GM12878 (cell line): ENCODE results near the gene PALMD. TPM values are rescaled to one million over a fixed set of nuclear protein-coding genes. Genes with fewer than 3 reads are reported as not detected.

Source experiments
- ATAC-seq: fragments of 200-7000 bp; cut with Tn5 transposase; 3 replicates; pipeline ENCODE4 v1.9.1; 2020; ENCODE audit warnings: mild to moderate bottlenecking, moderate library complexity
- BruUV-seq: library from RNA; stranded (reverse); fragments of 400-500 nt; replicated peaks from 2 replicates; lab custom pipeline; 2021; lab: Mats Ljungman, UMichigan
- CTCF ChIA-PET: fragments of 300-600 bp; sonication (Branson Sonifier 250); formaldehyde crosslinking; extraction: SDS; loops from one replicate; lab custom pipeline; 2021; ENCODE audit warnings: inconsistent platforms; lab: Yijun Ruan, JAX
- POLR2A ChIA-PET: fragments of 350-600 bp; formaldehyde crosslinking; extraction: SDS; loops from one replicate; lab custom pipeline; 2021; ENCODE audit warnings: inconsistent platforms; lab: Charles Lee
- RAD21 ChIA-PET: fragments of 300-600 bp; sonication (Branson Sonifier 250); formaldehyde crosslinking; loops from one replicate; lab custom pipeline; 2023; ENCODE audit warnings: antibody characterized with exemption; ENCODE audit not compliant: unreplicated experiment; lab: Charles Lee
- SMC1A ChIA-PET: fragments of 300-600 bp; sonication (Branson Sonifier 250); formaldehyde crosslinking; loops from one replicate; lab custom pipeline; 2023; ENCODE audit not compliant: unreplicated experiment, uncharacterized antibody; lab: Charles Lee
- DNase-seq: peaks from one replicate; pipeline ENCODE4 v3.0.0-alpha.2; 2011; ENCODE audit warnings: low read depth, low spot score
- FAIRE-seq: peaks from 3 replicates; lab custom pipeline; 2011; peaks lifted over from hg19 to GRCh38; lab: Jason Lieb, UNC
- H2AFZ ChIP-seq: 2 replicates; pipeline ENCODE4 v1.6.0; 2011; ENCODE audit warnings: low read depth, low read length, control low read depth; ENCODE audit not compliant: control insufficient read depth
- H3K27ac ChIP-seq: 2 replicates; pipeline ENCODE4 v1.5.1; 2011; ENCODE audit warnings: control low read depth; ENCODE audit not compliant: control insufficient read depth, insufficient read depth
- H3K27me3 ChIP-seq, 2 experiments: replicated peaks in 1 of 2; 2 replicates each; pipeline versions ENCODE4 v1.6.0 to v1.6.1; 2011; ENCODE audit warnings: low read length in 1 of 2; ENCODE audit not compliant: control insufficient read depth in 2 of 2, insufficient read depth in 2 of 2
- H3K36me3 ChIP-seq, 2 experiments: 2 replicates each; pipeline ENCODE4 v1.5.1; 2011; ENCODE audit warnings: low read length in 1 of 2; ENCODE audit not compliant: control insufficient read depth in 2 of 2, insufficient read depth in 2 of 2
- H3K4me1 ChIP-seq: 2 replicates; pipeline ENCODE4 v1.6.1; 2011; ENCODE audit warnings: mild to moderate bottlenecking, low read length, moderate library complexity, mixed read lengths; ENCODE audit not compliant: control insufficient read depth, insufficient read depth
- H3K4me2 ChIP-seq: 2 replicates; pipeline ENCODE4 v1.6.0; 2011; ENCODE audit warnings: control low read depth; ENCODE audit not compliant: control insufficient read depth, insufficient read depth
- H3K4me3 ChIP-seq: fragments of 200-600 bp; sonication (generic); 2 replicates; pipeline ENCODE4 v1.5.1; 2016
- H3K79me2 ChIP-seq: 2 replicates; pipeline ENCODE4 v1.6.0; 2011; ENCODE audit warnings: low read length; ENCODE audit not compliant: control insufficient read depth, insufficient read depth
- H3K9ac ChIP-seq: 2 replicates; pipeline ENCODE4 v1.8.0; 2011; ENCODE audit warnings: low read length, control low read depth, mixed read lengths; ENCODE audit not compliant: control insufficient read depth, insufficient read depth
- H3K9me3 ChIP-seq: replicated peaks from 3 replicates; pipeline ENCODE4 v1.5.1; 2011; ENCODE audit warnings: mild to moderate bottlenecking, low read length; ENCODE audit not compliant: control insufficient read depth, insufficient read depth
- H4K20me1 ChIP-seq: 2 replicates; pipeline ENCODE4 v1.6.0; 2011; ENCODE audit not compliant: control insufficient read depth, insufficient read depth
- EGR1 ChIP-seq, 2 experiments: IDR thresholded peaks; 1 replicate in 1 of 2; 2 replicates in 1 of 2; pipeline ENCODE4 v1.6.1; 2011 to 2012; ENCODE audit warnings: low read depth in 2 of 2, low read length in 2 of 2, borderline replicate concordance in 1 of 2, mild to moderate bottlenecking in 1 of 2, moderate library complexity in 1 of 2
- GATAD2B ChIP-seq: fragments of 450-650 bp; conservative IDR thresholded peaks from 2 replicates; pipeline ENCODE4 v1.6.1; 2017; ENCODE audit warnings: low read depth, mild to moderate bottlenecking, moderate library complexity
- HCFC1 ChIP-seq: fragments of 150-350 bp; IDR thresholded peaks from 2 replicates; pipeline ENCODE4 v1.6.1; 2014; ENCODE audit warnings: low read length
- IRF4 ChIP-seq: IDR thresholded peaks from 2 replicates; pipeline ENCODE4 v1.6.1; 2011; ENCODE audit warnings: low read depth, low read length
- KDM1A ChIP-seq: fragments of 200-600 bp; sonication (generic); IDR thresholded peaks from 2 replicates; pipeline ENCODE4 v1.6.1; 2016; ENCODE audit warnings: borderline replicate concordance
- KLF5 ChIP-seq: fragments of 450-650 bp; IDR thresholded peaks from 2 replicates; pipeline ENCODE4 v1.6.1; 2014; ENCODE audit warnings: mild to moderate bottlenecking; ENCODE audit not compliant: partially characterized antibody
- NFYA ChIP-seq: IDR thresholded peaks from 2 replicates; pipeline ENCODE4 v1.6.1; 2011; ENCODE audit warnings: low read depth, mild to moderate bottlenecking, low read length, improper control_type of control experiment, borderline replicate concordance
- NFYB ChIP-seq: IDR thresholded peaks from 2 replicates; pipeline ENCODE4 v1.6.1; 2011; ENCODE audit warnings: low read depth, mild to moderate bottlenecking, low read length, improper control_type of control experiment, moderate library complexity; ENCODE audit not compliant: insufficient read depth
- POLR2AphosphoS2 ChIP-seq: IDR thresholded peaks from 2 replicates; pipeline ENCODE4 v1.6.1; 2011; ENCODE audit warnings: low read depth, mild to moderate bottlenecking, low read length, improper control_type of control experiment, moderate library complexity
- POLR2AphosphoS5 ChIP-seq: IDR thresholded peaks from 2 replicates; pipeline ENCODE4 v1.6.1; 2011; ENCODE audit warnings: mild to moderate bottlenecking, low read length, inconsistent platforms
- SKIL ChIP-seq: fragments of 450-650 bp; IDR thresholded peaks from 2 replicates; pipeline ENCODE4 v1.6.1; 2017; ENCODE audit warnings: mild to moderate bottlenecking, low read depth, inconsistent platforms; ENCODE audit not compliant: poor library complexity, severe bottlenecking
- SPI1 ChIP-seq: IDR thresholded peaks from 2 replicates; pipeline ENCODE4 v1.6.1; 2011; ENCODE audit warnings: low read depth, mild to moderate bottlenecking, low read length, moderate library complexity, borderline replicate concordance; ENCODE audit not compliant: insufficient read depth
- WRNIP1 ChIP-seq: IDR thresholded peaks from 2 replicates; pipeline ENCODE4 v1.6.1; 2011; ENCODE audit warnings: low read depth, low read length, improper control_type of control experiment, borderline replicate concordance
- YY1 ChIP-seq: IDR thresholded peaks from 2 replicates; pipeline ENCODE4 v1.6.1; 2011; ENCODE audit warnings: low read depth, mild to moderate bottlenecking, low read length
- ZBTB33 ChIP-seq: fragments of 450-650 bp; IDR thresholded peaks from 2 replicates; pipeline ENCODE4 v1.6.1; 2017; ENCODE audit warnings: mild to moderate bottlenecking
- ZBTB40 ChIP-seq: fragments of 450-650 bp; IDR thresholded peaks from 2 replicates; pipeline ENCODE4 v1.6.1; 2016; ENCODE audit warnings: mild to moderate bottlenecking, moderate library complexity, borderline replicate concordance
- ZNF207 ChIP-seq: fragments of 450-650 bp; IDR thresholded peaks from 2 replicates; pipeline ENCODE4 v1.6.1; 2014; ENCODE audit warnings: antibody characterized with exemption, mild to moderate bottlenecking, borderline replicate concordance
- WGBS: methylation state at CpG from one replicate; pipeline ENCODE4 v1.1.6; 2016; ENCODE audit warnings: low lambda C conversion rate; ENCODE audit not compliant: insufficient replicate concordance, insufficient coverage; ENCODE audit errors: missing lambda C conversion rate; 5-methylcytosine and 5-hydroxymethylcytosine counted together
- in situ Hi-C: fragments of 300-500 bp; cut with MboI; formaldehyde crosslinking; loops from 9 replicates; pipeline ENCODE4 v1.14.3; 2018; ENCODE audit warnings: mixed read lengths
- intact Hi-C: fragments of 100-400 bp; cut with micrococcal nuclease; formaldehyde crosslinking; loops from one replicate; pipeline ENCODE4 v1.14.2; 2022; ENCODE audit not compliant: unreplicated experiment
- polyA plus RNA-seq, 11 experiments: library from polyadenylated mRNA; depleted of rRNA in 4 of 11; unstranded in 6 of 11; stranded (reverse) in 5 of 11; fragments of >200 nt; fragmentation: Nextera tagmentation in 4 of 11; fragmentation: Illumina TruSeq in 1 of 11; extraction: Ambion mirVana in 4 of 11; extraction: Trizol in 1 of 11; gene quantifications; 1 replicate in 1 of 11; 2 replicates in 10 of 11; pipeline versions ENCODE4 v1.2.1 to v1.2.3, GENCODE V29; 2011 to 2016; ENCODE audit warnings: inconsistent platforms in 2 of 11, missing spikeins in 2 of 11, low read depth in 1 of 11
- total RNA-seq, 4 experiments: library from RNA; depleted of rRNA in 3 of 4; stranded (reverse); fragments of >200 nt in 3 of 4; fragmentation: Illumina TruSeq in 1 of 4; extraction: Trizol in 1 of 4; gene quantifications; 2 replicates each; pipeline versions ENCODE4 v1.2.1 to v1.2.3, GENCODE V29; 2013 to 2021

Gene PALMD
- total and polyA plus RNA-seq, 10 of the 15 experiments (the other 5 are each of a cell fraction or from before 2014, with no cell fraction given), result under 0.01 to 0.09 (median 0.04) TPM; not detected in 4

DNA sequence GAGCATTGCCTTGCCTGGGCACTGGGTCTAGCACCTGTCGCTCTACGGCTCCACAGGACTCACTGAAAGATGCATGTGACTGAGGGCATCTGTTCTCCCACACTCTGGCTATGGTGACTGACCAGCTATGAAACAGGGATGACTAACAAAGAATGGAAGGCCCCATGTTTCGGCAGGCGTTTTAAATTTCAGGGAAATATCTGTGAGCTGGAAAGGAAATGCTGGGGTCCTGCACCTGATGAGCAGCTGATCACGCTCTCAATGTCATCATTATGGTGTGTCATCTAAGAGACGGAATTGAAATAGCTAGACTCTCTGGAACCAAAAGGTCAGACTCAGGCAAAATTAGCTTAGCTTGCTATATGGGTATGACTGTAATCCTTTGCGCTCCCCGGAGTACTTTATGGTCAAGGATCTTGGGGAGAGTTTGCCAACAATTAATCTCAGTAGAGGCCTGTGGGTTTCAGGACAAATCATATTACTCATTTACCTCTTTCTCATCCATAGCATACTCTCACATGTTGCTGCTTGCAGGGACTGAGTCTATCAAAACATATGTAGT, 24.5 kb upstream of the PALMD start:
- Histone ChIP-seq H4K20me1 (no peaks in the 10 kb centered on the region), H3K4me2 (no peak overlapping the region), H2AFZ (no peak overlapping the region), H3K9ac (no peak overlapping the region), H3K79me2 (no peaks in the 10 kb centered on the region), H3K27me3 (no peaks in the 10 kb centered on the region), H3K36me3 (no peaks in the 10 kb centered on the region), H3K4me3 (no peak overlapping the region), H3K27ac (no peak overlapping the region), H3K4me1 (no peaks in the 10 kb centered on the region), H3K9me3 (no peaks in the 10 kb centered on the region)
- intact Hi-C loops (no loop called here), in situ Hi-C loops (no loop called here)
- BruUV-seq, result no TSS peak
- CTCF ChIA-PET, result no interaction called here
- RAD21 ChIA-PET, result no interaction called here
- WGBS, result 53% methylated on average over 8 of the region's 8 CpGs
- SMC1A ChIA-PET, result no interaction called here
- FAIRE-seq (no peak), ATAC-seq (no peak), DNase-seq (no peak)
- POLR2A ChIA-PET, result no interaction called here
- TF ChIP-seq IRF4, result no peak
- TF ChIP-seq NFYB, result no peak
- no peak for TF ChIP-seq KDM1A
- TF ChIP-seq ZNF207, result no peak
- no peak for TF ChIP-seq WRNIP1
- no peak for TF ChIP-seq NFYA
- TF ChIP-seq GATAD2B, result no peak
- no peak for TF ChIP-seq SPI1
- TF ChIP-seq POLR2AphosphoS2, result no peak
- TF ChIP-seq EGR1 (IDR thresholded peaks at IDR 0.05; ENCODE audit: borderline replicate concordance in 1 of 2, low read depth in 2 of 2, low read length in 2 of 2), result no peak
- no peak for TF ChIP-seq HCFC1
- no peak for TF ChIP-seq ZBTB33
- no peak for TF ChIP-seq KLF5
- no peak for TF ChIP-seq ZBTB40
- TF ChIP-seq SKIL, result no peak
- TF ChIP-seq POLR2AphosphoS5, result no peak
- TF ChIP-seq YY1, result no peak
